Brain microvascular endothelial cell (primary cell): ENCODE results near the gene DCAF11.

Experiments
- DNase-seq: peaks from one replicate; pipeline ENCODE4 v3.0.0-alpha.2; 2020
- H3K27ac ChIP-seq: fragments of 250-450 bp; sonication (Bioruptor Pico); 2 replicates; pipeline ENCODE4 v1.5.1; 2020; ENCODE audit warnings: mild to moderate bottlenecking, moderate library complexity
- H3K27me3 ChIP-seq: fragments of 250-450 bp; sonication (Bioruptor Pico); replicated peaks from 2 replicates; pipeline ENCODE4 v1.5.1; 2020; ENCODE audit warnings: mild to moderate bottlenecking
- H3K36me3 ChIP-seq: fragments of 250-450 bp; sonication (Bioruptor Pico); replicated peaks from 2 replicates; pipeline ENCODE4 v1.5.1; 2020; ENCODE audit warnings: mild to moderate bottlenecking
- H3K4me3 ChIP-seq: 2 replicates; pipeline ENCODE4 v1.5.1; 2011; ENCODE audit warnings: low read depth, mild to moderate bottlenecking, control low read depth, low read length, moderate library complexity
- CTCF ChIP-seq: IDR thresholded peaks from 2 replicates; pipeline ENCODE4 v1.5.1; 2011; ENCODE audit warnings: low read depth, mild to moderate bottlenecking, moderate library complexity, low read length, control low read depth, inconsistent platforms; ENCODE audit errors: missing control alignments
- in situ Hi-C: cut with HindIII; loops from 2 replicates; pipeline ENCODE4 v1.10.0; 2017; ENCODE audit warnings: low sequenced_read_pairs, low pct_ligation_motif_present

The DCAF11 gene

GRCh38 chr14:24135834-24136683, 21.5 kb downstream of the DCAF11 start, which contains the start of gene PSME1:
TSS of gene PSME1 (plus strand) at chr14:24136194. CDS start at chr14:24136263, 69 bp downstream.
- H3K27ac ChIP-seq = peak within 1 kb of the TSS; percentile 74
- H3K27me3 ChIP-seq = no peaks in the 10 kb centered on the region
- in situ Hi-C loops = no loop called here
- peaks cover 11% of the 10 kb centered on the region for H3K36me3 ChIP-seq
- TF ChIP-seq CTCF = no peak
- H3K4me3 ChIP-seq = peak within 1 kb of the TSS; percentile 77
- DNase-seq = peak; percentile 79

- peaks cover 11% of the 10 kb centered on the region for H3K36me3 ChIP-seq
- in situ Hi-C loops = no loop called here
- TF ChIP-seq CTCF = no peak
- peak overlapping the region; percentile 77 for H3K4me3 ChIP-seq
- H3K27ac ChIP-seq = no peak overlapping the region
- no peak for DNase-seq
- H3K27me3 ChIP-seq = no peaks in the 10 kb centered on the region
Measured at GRCh38 chr14:24136684-24137528, 22.3 kb downstream of the DCAF11 start.

GRCh38 chr14:24137529-24138395, 23.2 kb downstream of the DCAF11 start:
- in situ Hi-C loops = no loop called here
- peaks cover 11% of the 10 kb centered on the region for H3K36me3 ChIP-seq
- TF ChIP-seq CTCF = no peak
- DNase-seq = no peak
- no peak overlapping the region for H3K27ac ChIP-seq
- H3K4me3 ChIP-seq = no peak overlapping the region
- H3K27me3 ChIP-seq = no peaks in the 10 kb centered on the region

- in situ Hi-C loops = no loop called here
- peaks cover 11% of the 10 kb centered on the region for H3K36me3 ChIP-seq
- no peaks in the 10 kb centered on the region for H3K27me3 ChIP-seq
- no peak for TF ChIP-seq CTCF
- H3K27ac ChIP-seq = no peak overlapping the region
- no peak overlapping the region for H3K4me3 ChIP-seq
- no peak for DNase-seq
Measured at GRCh38 chr14:24138396-24139271, 24.1 kb downstream of the DCAF11 start.
